Endothelial cell of umbilical vein (primary cell): ENCODE results near the gene ATR. TPM values are rescaled to one million over a fixed set of nuclear protein-coding genes. Genes with fewer than 3 reads are reported as not detected.
"Not testable (repeated sequence)": the region's sequence is repeated elsewhere in the genome, so short reads cannot be mapped to it uniquely, and the experiment has no call there.

ENCODE experiments used
- BruUV-seq: library from RNA; stranded (reverse); fragments of 400-500 nt; replicated peaks from 2 replicates; lab custom pipeline; 2021; lab: Mats Ljungman, UMichigan
- CTCF ChIA-PET: fragments of 300-600, 350-600 bp; sonication (Branson Sonifier 250); formaldehyde crosslinking; loops from one replicate; lab custom pipeline; 2021; ENCODE audit warnings: antibody characterized with exemption, inconsistent platforms; lab: Charles Lee
- POLR2A ChIA-PET: fragments of 300-600, 350-600 bp; sonication (Branson Sonifier 250); formaldehyde crosslinking; loops from one replicate; lab custom pipeline; 2021; ENCODE audit warnings: antibody characterized with exemption, inconsistent platforms; lab: Charles Lee
- DNase-seq: peaks from one replicate; pipeline ENCODE4 v3.0.0-alpha.2; 2011; ENCODE audit warnings: low read depth, low spot score
- FAIRE-seq: peaks from 2 replicates; lab custom pipeline; 2011; peaks lifted over from hg19 to GRCh38; lab: Jason Lieb, UNC
- H2AFZ ChIP-seq: 2 replicates; pipeline ENCODE4 v1.6.0; 2012; ENCODE audit warnings: low read depth, low read length, control low read depth, inconsistent platforms
- H3K27ac ChIP-seq: 2 replicates; pipeline ENCODE4 v1.5.1; 2011; ENCODE audit warnings: low read depth, mild to moderate bottlenecking, control low read depth, low read length, moderate library complexity; ENCODE audit not compliant: insufficient read depth
- H3K27me3 ChIP-seq, 2 experiments: 2 replicates each; pipeline versions ENCODE4 v1.6.0 to v1.6.1; 2011; ENCODE audit warnings: low read length in 2 of 2, mixed read lengths in 1 of 2; ENCODE audit not compliant: control insufficient read depth in 2 of 2, insufficient read depth in 2 of 2
- H3K36me3 ChIP-seq, 2 experiments: 2 replicates in 1 of 2; 3 replicates in 1 of 2; pipeline ENCODE4 v1.5.1; 2011; ENCODE audit warnings: low read length in 2 of 2, mild to moderate bottlenecking in 1 of 2, moderate library complexity in 1 of 2; ENCODE audit not compliant: control insufficient read depth in 2 of 2, insufficient read depth in 2 of 2; ENCODE audit errors: extremely low read depth in 1 of 2
- H3K4me1 ChIP-seq: 3 replicates; pipeline ENCODE4 v1.5.1; 2011; ENCODE audit warnings: mild to moderate bottlenecking, low read length; ENCODE audit not compliant: control insufficient read depth, insufficient read depth; ENCODE audit errors: extremely low read depth
- H3K4me2 ChIP-seq: 2 replicates; pipeline ENCODE4 v1.6.1; 2011; ENCODE audit warnings: low read length, control low read depth, mixed read lengths; ENCODE audit not compliant: insufficient read depth
- H3K4me3 ChIP-seq, 3 experiments: fragments of 200-600 bp in 1 of 3; sonication (generic), shearing (Covaris generic) in 1 of 3; replicated peaks in 1 of 3; 2 replicates each; pipeline ENCODE4 v1.5.1; 2011 to 2016; ENCODE audit warnings: control low read depth in 3 of 3, low read length in 3 of 3, mild to moderate bottlenecking in 2 of 3, inconsistent platforms in 1 of 3, low read depth in 1 of 3, moderate library complexity in 1 of 3; ENCODE audit not compliant: insufficient read depth in 1 of 3
- H3K79me2 ChIP-seq: 2 replicates; pipeline ENCODE4 v1.6.0; 2012; ENCODE audit warnings: low read length, inconsistent platforms; ENCODE audit not compliant: control insufficient read depth, insufficient read depth
- H3K9ac ChIP-seq: replicated peaks from 2 replicates; pipeline ENCODE3; 2011; ENCODE audit warnings: low read length, control low read depth; ENCODE audit not compliant: insufficient read depth; ENCODE audit errors: extremely low read depth
- H3K9me1 ChIP-seq: replicated peaks from 3 replicates; pipeline ENCODE4 v1.6.0; 2011; ENCODE audit warnings: mild to moderate bottlenecking, low read length; ENCODE audit not compliant: control insufficient read depth, insufficient read depth; ENCODE audit errors: extremely low read depth
- H3K9me3 ChIP-seq: replicated peaks from 2 replicates; pipeline ENCODE4 v1.5.1; 2012; ENCODE audit warnings: low read length, inconsistent platforms; ENCODE audit not compliant: control insufficient read depth, insufficient read depth
- H4K20me1 ChIP-seq: replicated peaks from 2 replicates; pipeline ENCODE3; 2011; ENCODE audit warnings: mild to moderate bottlenecking, low read length; ENCODE audit not compliant: control insufficient read depth, insufficient read depth; ENCODE audit errors: extremely low read depth
- EZH2 ChIP-seq: IDR thresholded peaks from 2 replicates; pipeline ENCODE4 v1.6.1; 2012; ENCODE audit warnings: borderline replicate concordance, low read depth, mild to moderate bottlenecking, moderate library complexity, low read length, inconsistent platforms; ENCODE audit not compliant: severe bottlenecking
- FOS ChIP-seq: IDR thresholded peaks from 2 replicates; pipeline ENCODE4 v1.6.1; 2011; ENCODE audit warnings: mild to moderate bottlenecking, low read length, moderate library complexity, borderline replicate concordance; ENCODE audit not compliant: insufficient read depth
- GATA2 ChIP-seq: IDR thresholded peaks from 2 replicates; pipeline ENCODE4 v1.7.0; 2011; ENCODE audit warnings: low read depth, mild to moderate bottlenecking, moderate library complexity, mixed read lengths, low read length; ENCODE audit not compliant: insufficient read length, insufficient read depth
- JUN ChIP-seq: IDR thresholded peaks from 2 replicates; pipeline ENCODE4 v1.6.1; 2011; ENCODE audit warnings: borderline replicate concordance, low read depth; ENCODE audit not compliant: insufficient read length, insufficient read depth
- MYC ChIP-seq: IDR thresholded peaks from one replicate; pipeline ENCODE4 v1.6.1; 2011; ENCODE audit warnings: mild to moderate bottlenecking, low read depth, low read length
- POLR2A ChIP-seq: IDR thresholded peaks from 2 replicates; pipeline ENCODE4 v1.6.1; 2012; ENCODE audit warnings: low read depth, mild to moderate bottlenecking, control low read depth, low read length
- POLR2AphosphoS5 ChIP-seq: IDR thresholded peaks from 2 replicates; pipeline ENCODE4 v1.6.1; 2012; ENCODE audit warnings: low read depth, mild to moderate bottlenecking, control low read depth, low read length, moderate library complexity; ENCODE audit not compliant: insufficient read depth
- dilution Hi-C: fragments of 300-500 bp; cut with MboI; formaldehyde crosslinking; loops from one replicate; pipeline ENCODE4 v1.15.0; 2019; ENCODE audit warnings: low sequenced_read_pairs; ENCODE audit not compliant: extremely low pct_ligation_motif_present
- intact Hi-C: fragments of 100-400 bp; cut with micrococcal nuclease; formaldehyde crosslinking; loops from one replicate; pipeline ENCODE4 v1.10.0; 2022
- polyA plus RNA-seq, 4 experiments: library from polyadenylated mRNA; depleted of rRNA in 3 of 4; stranded (reverse) in 3 of 4; unstranded in 1 of 4; fragments of >200 nt; gene quantifications; 2 replicates each; pipeline versions ENCODE4 v1.2.1 to v1.2.3, GENCODE V29; 2011 to 2012; ENCODE audit warnings: missing spikeins in 1 of 4
- total RNA-seq: library from RNA; stranded (reverse); gene quantifications from 2 replicates; pipeline ENCODE4 v1.2.3, GENCODE V29; 2021
- TF ChIP-seq, protein P1 (sequence below), 2 donors: IDR thresholded peaks; 1 replicate in 1 of 2; 2 replicates in 1 of 2; pipeline ENCODE4 v1.5.1; 2011; ENCODE audit warnings: low read length in 2 of 2, mild to moderate bottlenecking in 2 of 2, moderate library complexity in 2 of 2, control low read depth in 1 of 2, inconsistent platforms in 1 of 2, low read depth in 1 of 2; ENCODE audit not compliant: insufficient read depth in 1 of 2; ENCODE audit errors: extremely low read depth in 1 of 2
- TF ChIP-seq, protein P2 (sequence below): IDR thresholded peaks from 2 replicates; pipeline ENCODE4 v1.6.1; 2011; ENCODE audit not compliant: insufficient read depth, insufficient read length

ATR gene
- total and polyA plus RNA-seq, 2 donors (not counting 3 experiments of a cell fraction or from before 2014, with no cell fraction given) = 6.3 to 23.6 TPM

DNA sequence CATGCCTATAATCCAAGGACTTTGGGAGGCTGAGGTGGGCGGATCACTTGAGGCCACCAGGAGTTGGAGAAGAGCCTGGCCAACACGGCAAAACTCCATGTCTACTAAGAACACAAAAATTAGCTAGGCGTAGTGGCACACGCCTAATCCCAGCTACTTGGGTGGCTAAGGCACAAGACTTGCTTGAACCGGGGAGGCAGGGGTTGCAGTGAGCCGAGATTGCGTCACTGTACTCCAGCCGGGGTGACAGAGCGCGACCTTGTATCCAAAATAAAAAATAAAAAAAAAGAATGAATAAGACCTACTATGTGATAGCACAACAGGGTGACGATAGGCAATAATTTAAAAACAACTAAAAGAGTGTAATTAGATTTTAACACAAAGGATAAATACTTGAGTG lies 134.2 kb downstream of the ATR start:
- BruUV-seq = no TSS peak
- no peak overlapping the region for H3K4me3 ChIP-seq
- no peak overlapping the region for H3K4me2 ChIP-seq
- CTCF ChIA-PET = no interaction called here
- POLR2A ChIA-PET = no interaction called here
- TF ChIP-seq GATA2 (no peak), JUN (no peak), MYC (no peak), EZH2 (no peak), POLR2AphosphoS5 (no peak), POLR2A (no peak), FOS (no peak)
- TF ChIP-seq, protein P1, sequence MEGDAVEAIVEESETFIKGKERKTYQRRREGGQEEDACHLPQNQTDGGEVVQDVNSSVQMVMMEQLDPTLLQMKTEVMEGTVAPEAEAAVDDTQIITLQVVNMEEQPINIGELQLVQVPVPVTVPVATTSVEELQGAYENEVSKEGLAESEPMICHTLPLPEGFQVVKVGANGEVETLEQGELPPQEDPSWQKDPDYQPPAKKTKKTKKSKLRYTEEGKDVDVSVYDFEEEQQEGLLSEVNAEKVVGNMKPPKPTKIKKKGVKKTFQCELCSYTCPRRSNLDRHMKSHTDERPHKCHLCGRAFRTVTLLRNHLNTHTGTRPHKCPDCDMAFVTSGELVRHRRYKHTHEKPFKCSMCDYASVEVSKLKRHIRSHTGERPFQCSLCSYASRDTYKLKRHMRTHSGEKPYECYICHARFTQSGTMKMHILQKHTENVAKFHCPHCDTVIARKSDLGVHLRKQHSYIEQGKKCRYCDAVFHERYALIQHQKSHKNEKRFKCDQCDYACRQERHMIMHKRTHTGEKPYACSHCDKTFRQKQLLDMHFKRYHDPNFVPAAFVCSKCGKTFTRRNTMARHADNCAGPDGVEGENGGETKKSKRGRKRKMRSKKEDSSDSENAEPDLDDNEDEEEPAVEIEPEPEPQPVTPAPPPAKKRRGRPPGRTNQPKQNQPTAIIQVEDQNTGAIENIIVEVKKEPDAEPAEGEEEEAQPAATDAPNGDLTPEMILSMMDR (IDR thresholded peaks at IDR 0.05; ENCODE audit: extremely low read depth in 1 of 2, insufficient read depth in 1 of 2, low read depth in 1 of 2, low read length in 2 of 2) = no peak
- TF ChIP-seq, protein P2, sequence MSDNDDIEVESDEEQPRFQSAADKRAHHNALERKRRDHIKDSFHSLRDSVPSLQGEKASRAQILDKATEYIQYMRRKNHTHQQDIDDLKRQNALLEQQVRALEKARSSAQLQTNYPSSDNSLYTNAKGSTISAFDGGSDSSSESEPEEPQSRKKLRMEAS = no peak
- H3K9ac ChIP-seq = no peak overlapping the region
- H3K36me3 ChIP-seq = no peaks in the 10 kb centered on the region
- no peaks in the 10 kb centered on the region for H4K20me1 ChIP-seq
- no peaks in the 10 kb centered on the region for H3K27me3 ChIP-seq
- H3K4me1 ChIP-seq = peaks cover 20% of the 10 kb centered on the region
- H2AFZ ChIP-seq = no peak overlapping the region
- no peak for DNase-seq
- H3K79me2 ChIP-seq = peaks cover 54% of the 10 kb centered on the region
- no peaks in the 10 kb centered on the region for H3K9me1 ChIP-seq
- H3K9me3 ChIP-seq = no peaks in the 10 kb centered on the region
- intact Hi-C loops (loop anchor here (10.0 kb wide), 1 partner anchor 560 kb away; the partner anchor contains the start of gene U2SURP), dilution Hi-C loops (no loop called here)
- FAIRE-seq = no peak
- H3K27ac ChIP-seq = no peak overlapping the region

DNA sequence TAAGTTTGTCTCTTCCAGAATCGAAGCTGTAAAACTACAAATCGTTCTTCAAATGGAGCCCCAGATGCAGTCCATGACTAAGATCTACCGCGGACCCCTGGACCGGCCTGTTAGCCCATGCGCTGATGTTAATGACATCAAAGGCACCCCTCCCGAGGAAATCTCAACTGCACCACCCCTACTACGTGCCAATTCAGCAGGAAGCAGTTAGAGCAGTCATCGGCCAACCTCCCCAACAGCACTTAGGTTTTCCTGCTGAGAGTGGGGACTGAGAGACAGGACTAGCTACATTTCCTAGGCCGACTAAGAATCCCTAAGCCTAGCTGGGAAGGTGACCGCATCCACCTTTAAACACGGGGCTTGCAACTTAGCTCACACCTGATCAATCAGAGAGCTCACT lies 135.5 kb downstream of the ATR start:
- DNase-seq, H3K9ac ChIP-seq, H3K27ac ChIP-seq, H3K36me3 ChIP-seq, H3K27me3 ChIP-seq, H3K9me3 ChIP-seq, H2AFZ ChIP-seq, CTCF ChIA-PET, FAIRE-seq, BruUV-seq, H3K9me1 ChIP-seq, H4K20me1 ChIP-seq, H3K4me2 ChIP-seq, POLR2A ChIA-PET, H3K4me3 ChIP-seq, dilution Hi-C loops: not testable (repeated sequence)
- Histone ChIP-seq H3K4me1 (peaks cover 14% of the 10 kb centered on the region), H3K79me2 (peaks cover 58% of the 10 kb centered on the region)
- intact Hi-C loops = loop anchor here (10.0 kb wide), 1 partner anchor 562 kb away; the partner anchor contains the start of gene U2SURP
